Mammary epithelial cell (primary cell): ENCODE data around the gene SLC27A6.

Source experiments
- EZH2 ChIP-seq: IDR thresholded peaks from 2 replicates; pipeline ENCODE4 v1.6.1; 2012; ENCODE audit warnings: low read length, inconsistent platforms, borderline replicate concordance
- TF ChIP-seq, protein P1 (sequence below), 2 donors: IDR thresholded peaks in 1 of 2; conservative IDR thresholded peaks in 1 of 2; 2 replicates each; pipeline ENCODE4 v1.5.1; 2011 to 2012; ENCODE audit warnings: inconsistent platforms in 2 of 2, low read length in 2 of 2, mild to moderate bottlenecking in 2 of 2, control low read depth in 1 of 2, low read depth in 1 of 2; ENCODE audit not compliant: insufficient read depth in 1 of 2; ENCODE audit errors: extremely low read depth in 1 of 2

GRCh38 chr5:129022599-129022998 is 57.3 kb downstream of the SLC27A6 start:
- TF ChIP-seq, protein P1, sequence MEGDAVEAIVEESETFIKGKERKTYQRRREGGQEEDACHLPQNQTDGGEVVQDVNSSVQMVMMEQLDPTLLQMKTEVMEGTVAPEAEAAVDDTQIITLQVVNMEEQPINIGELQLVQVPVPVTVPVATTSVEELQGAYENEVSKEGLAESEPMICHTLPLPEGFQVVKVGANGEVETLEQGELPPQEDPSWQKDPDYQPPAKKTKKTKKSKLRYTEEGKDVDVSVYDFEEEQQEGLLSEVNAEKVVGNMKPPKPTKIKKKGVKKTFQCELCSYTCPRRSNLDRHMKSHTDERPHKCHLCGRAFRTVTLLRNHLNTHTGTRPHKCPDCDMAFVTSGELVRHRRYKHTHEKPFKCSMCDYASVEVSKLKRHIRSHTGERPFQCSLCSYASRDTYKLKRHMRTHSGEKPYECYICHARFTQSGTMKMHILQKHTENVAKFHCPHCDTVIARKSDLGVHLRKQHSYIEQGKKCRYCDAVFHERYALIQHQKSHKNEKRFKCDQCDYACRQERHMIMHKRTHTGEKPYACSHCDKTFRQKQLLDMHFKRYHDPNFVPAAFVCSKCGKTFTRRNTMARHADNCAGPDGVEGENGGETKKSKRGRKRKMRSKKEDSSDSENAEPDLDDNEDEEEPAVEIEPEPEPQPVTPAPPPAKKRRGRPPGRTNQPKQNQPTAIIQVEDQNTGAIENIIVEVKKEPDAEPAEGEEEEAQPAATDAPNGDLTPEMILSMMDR (conservative IDR thresholded peaks at IDR 0.05 in 1 of 2, IDR thresholded peaks at IDR 0.05 in 1 of 2; ENCODE audit: extremely low read depth in 1 of 2, insufficient read depth in 1 of 2, low read depth in 1 of 2, low read length in 2 of 2) = no peak
- TF ChIP-seq EZH2 = no peak
